ENCODE data around the gene HTT.

The HTT gene

DNA sequence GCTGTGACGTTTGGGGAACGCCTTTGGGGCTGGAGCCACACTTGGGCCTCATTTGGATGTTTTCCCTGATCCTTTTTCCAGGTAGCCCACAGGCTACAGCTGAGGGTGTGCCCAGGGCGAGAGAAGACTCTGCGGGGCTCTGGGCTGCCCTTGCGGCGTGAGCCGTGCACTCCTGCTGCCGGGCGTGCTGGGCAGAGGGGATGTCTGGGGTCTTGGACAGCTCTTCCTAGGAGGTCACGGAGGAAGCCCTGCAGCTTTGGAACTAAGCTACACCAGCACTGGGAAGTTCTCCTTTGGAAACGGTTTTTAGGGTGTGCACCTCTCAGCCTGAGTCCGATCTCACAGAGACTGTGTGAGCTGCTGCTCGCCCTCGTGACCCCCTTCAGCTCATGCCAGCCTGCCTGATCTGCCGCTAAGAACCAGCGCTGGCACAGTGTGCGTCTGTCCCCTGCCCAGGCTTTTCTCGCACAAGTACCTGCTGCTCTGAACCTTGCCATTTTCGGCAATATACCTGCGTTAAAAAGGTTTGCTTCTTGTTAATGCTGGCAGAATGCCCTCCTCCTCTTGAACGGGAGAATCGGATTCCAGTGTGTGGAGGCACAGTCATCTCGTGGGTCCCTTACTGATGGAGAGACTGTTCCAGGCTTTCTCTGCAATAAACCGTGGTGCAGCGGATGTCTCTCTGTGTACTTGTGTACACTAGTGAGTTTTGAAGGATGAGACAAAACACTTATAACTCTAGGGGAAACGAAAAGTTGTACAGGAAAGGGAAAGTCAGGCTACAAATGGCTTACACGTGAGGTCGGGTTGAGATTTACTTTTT, 188.8 kb downstream of the HTT start:
- DNase-seq (ENCODE audit: low read depth) = no peak

DNA sequence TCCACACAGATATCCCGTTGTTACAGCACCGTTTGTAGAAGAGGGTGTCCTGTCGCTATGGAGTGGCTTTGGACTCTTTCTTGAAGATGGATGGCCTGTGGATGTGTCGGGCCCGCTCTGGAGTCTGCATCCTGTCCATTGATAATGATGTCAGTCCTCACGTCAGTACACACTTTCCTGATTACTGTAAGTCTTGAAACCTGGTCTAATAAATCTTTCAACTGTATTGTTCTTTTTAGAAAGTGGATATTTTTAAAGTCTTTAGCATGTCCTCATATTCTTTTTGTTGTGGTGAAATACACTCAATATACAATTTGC, 189.4 kb downstream of the HTT start:
- DNase-seq (ENCODE audit: low read depth) = no peak

DNA sequence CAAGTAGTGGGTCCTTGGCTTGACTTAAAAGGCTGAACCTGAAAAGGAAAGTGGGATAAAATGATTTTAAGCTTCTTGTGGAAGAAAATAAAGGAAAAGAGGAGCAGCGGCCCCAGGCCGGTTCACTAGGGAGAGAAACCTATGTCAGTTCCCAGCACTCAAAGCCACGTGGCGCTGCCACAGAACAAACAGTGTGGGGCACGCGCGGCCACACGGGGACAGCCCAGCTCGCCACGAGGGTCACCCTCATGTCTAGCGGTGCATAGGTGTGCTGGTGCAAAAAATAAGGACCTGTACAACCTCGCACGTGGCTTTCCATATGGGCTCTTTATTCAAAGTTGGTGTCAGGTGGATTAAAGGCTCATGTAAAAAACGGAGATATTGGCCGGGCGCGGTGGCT, 191.6 kb downstream of the HTT start:
- no peak for DNase-seq (ENCODE audit: low read depth)

DNA sequence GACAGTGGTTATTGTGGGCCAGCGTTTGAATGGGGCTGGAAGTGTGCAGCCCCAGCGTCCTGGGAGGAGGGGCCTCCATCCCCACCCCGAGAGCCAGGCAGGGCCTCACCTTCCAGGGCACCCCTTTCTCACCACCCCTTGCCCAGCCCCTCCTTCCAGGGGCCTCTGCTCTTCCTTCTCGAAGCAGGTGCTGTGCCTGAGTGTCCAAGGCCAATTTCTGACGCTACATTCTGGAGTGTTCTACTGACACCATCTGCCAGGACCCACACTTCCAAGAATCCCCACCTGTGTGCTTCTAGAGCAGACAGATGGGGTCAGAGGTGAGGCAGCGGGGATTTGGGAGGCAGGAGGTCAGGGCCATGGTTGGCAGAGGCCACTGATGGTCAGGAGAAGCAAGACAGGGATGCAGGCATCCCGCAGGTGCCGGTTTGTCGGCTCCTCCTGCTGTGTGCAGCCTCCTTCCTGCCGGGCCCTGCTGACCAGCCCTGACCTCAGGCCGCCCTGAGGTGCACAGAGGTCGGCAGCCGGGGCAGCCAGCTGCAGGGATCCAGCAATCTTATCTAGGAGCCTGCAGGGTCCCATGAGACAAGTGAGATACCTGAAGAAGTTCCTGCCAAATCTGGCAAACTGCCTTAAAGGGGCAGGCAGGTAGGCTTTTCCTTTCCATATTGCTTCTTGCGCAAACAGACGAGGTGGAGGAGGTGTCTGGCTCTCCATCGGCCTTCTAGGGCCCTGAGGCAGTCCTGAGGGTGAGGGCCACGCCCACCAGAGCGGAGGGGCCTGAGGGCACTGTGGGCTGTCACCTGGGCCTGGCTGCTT, 193.3 kb downstream of the HTT start:
- DNase-seq (ENCODE audit: low read depth) = no peak

DNA sequence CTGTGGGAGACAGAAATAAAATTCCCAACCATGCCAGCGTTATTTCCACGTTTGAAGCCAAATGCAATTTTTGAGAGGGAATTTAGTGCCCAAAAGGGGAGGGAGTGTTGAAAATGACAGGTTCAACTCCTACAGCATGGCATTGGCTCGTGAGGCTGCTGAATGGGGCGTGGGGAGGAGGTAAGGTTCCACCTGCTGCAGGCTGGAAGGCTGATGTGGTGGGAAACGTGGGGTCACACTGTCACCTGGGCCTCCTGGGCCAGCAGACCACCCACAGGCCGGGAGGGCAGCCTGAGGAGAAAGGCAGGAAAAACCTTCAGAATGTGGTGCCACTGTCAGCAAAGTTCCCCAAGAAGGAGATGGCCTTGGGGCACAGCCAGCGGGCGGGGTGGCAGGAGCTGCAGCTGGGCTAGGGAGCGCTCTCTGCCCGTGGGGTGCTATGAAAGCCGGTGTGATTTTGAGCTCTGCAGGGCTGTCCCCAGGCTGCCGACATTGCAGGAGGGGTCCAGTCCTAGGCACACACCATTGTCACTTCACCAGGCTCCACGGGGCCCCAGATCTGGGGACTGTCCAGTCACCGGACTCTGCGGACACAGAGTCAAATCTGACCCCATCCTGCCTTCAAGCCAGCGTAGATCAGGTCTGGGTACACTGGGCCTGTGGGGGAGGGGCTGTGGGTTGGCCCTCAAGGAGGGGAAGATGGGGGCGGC, 194.1 kb downstream of the HTT start:
- DNase-seq (ENCODE audit: low read depth) = no peak

DNA sequence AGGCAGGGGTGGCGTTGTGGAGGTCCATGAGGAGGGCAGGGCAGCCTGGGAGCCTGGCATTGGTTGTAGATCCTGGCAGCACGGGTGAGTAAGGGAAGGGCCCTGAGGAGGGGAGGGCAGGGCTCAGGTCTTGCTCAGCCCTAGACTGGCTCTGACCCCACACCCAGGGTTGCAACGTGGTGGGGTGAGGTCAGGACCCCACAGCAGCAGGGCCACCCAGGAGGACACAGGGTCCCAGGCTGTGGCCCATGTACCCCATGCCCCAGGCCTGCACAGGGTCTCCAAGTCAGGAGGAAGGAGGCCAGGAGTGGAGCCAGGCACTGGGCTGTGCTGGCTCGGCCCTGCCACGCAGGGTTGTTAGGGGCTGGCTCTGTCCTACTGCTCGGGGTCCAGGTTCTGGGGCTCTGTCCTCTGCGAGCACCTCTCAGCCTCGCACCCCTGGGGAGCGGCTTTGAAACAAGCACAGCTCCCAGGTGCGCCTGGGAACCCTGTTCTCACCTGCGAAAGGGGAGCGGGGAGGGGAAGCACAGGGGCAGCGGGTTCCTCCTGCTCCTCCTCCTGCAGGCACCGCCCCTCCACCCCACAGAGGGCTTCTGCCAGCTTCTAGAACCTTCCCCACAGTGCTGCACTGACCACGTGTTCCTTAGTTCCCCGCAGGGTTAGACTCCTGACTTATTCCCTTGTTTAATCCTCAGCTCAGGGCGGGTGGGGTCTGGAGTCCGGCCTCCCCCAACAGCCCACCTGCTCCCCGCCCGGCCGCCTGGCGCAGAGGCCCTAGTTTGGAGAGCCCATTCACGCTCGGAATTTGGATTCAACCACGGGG, 194.8 kb downstream of the HTT start:
- no peak for DNase-seq (ENCODE audit: low read depth)

DNA sequence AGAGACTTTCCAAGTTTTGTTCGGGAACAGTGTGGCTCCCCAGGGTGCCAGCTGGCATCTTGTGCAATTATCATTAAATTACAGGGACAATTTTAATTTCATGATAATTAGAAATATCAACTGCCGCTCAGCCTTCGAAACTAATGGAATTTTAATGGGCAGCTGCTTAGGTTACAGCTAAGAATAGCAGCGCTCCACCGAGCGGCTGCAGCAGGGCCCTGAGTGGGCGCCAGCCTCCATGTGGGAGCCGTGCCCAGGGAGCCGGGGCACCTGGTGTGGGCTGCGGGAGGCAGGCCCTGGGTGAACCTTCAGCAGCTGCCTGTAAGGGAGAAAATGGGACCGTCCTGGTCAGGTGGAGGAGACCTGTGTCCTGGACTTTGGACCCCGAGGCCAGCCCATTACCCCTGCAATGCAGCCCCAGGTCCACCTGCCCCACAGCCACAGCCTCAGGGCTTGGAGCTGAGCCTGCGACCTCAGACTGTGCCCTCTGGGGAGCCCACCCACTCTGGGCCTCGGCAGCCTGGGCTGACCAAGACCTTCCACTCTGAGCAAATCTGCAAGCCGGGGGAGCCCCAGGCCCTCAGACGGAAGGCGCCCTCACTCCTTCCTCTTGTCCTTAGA, 195.6 kb downstream of the HTT start:
- no peak for DNase-seq (ENCODE audit: low read depth)

DNA sequence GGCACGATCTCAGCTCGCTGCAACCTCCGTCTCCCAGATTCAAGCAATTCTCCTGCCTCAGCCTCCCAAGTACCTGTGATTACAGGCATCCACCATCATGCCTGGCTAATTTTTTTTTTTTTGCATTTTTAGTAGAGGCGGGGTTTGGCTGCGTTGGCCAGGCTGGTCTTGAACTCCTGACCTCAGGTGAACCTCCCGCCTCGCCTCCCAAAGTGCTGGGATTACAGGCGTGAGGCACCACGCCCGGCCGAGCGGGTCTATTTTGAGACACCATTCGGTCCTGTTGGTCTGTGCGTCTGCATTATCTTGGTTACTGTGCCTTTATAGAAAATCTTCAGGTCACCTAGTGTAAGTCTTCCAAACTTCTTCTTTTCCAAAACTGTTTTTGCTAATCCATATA, 196.7 kb downstream of the HTT start:
- DNase-seq (ENCODE audit: low read depth) = no peak

DNA sequence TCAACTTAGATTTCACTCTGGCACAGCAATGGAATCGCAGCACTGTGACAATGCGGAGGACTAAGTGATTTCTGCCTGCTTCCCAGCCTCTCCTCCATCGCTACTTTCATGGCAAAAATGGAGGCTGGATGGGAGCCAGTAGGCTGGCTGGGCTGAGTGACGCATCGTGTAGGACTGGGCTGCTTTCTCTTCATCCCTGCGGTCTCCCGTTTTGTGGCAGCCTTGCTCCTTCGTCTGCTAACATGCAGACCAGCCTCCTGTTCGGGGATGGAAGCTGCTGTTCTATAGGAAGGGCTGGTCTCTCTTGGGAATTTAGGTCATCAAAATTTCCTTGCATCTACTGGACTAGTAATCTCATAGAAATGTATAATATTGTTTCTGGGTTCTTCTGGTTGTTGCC, 202.5 kb downstream of the HTT start:
- peak; percentile 17 for DNase-seq (ENCODE audit: low read depth)

DNA sequence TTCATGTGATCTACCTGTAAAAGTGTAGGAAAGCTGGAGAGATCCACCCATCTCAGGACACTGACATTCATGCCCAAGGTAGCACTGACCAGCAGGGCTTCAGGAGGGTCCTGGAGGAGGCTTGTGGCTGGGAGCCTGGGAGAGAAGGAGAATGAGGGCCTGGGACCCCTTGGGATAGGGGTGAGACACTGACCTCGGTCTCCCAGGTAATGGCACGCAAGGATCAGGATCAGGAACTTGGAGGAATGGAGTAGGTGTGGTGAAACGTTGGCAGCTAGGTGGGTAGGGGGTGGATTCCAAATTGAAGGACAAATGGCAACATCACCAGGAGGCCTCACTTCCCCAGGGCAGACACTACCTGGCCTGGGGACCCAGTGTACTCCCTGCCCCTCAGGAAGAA, 206.0 kb downstream of the HTT start:
- DNase-seq (ENCODE audit: low read depth) = no peak

DNA sequence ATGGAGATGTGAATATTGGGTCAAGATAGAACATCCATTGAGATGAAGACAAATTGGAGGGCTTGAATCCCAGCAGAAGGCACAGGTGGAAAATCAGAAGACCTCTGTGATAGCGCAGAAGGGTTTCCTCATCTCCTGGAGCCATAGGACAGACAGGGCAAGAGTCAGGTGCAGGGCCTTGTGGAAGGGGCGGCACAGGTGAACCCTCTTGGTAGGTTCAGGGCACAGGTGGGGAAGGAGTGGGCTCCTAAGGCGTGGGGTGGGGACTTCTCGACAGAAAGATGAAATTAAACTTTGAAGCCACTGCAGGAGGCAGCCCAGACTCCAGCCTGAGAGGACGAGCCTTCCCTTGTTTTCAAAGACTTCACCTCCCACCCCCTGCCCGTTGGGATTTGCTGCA, 209.0 kb downstream of the HTT start:
- no peak for DNase-seq (ENCODE audit: low read depth)

DNA sequence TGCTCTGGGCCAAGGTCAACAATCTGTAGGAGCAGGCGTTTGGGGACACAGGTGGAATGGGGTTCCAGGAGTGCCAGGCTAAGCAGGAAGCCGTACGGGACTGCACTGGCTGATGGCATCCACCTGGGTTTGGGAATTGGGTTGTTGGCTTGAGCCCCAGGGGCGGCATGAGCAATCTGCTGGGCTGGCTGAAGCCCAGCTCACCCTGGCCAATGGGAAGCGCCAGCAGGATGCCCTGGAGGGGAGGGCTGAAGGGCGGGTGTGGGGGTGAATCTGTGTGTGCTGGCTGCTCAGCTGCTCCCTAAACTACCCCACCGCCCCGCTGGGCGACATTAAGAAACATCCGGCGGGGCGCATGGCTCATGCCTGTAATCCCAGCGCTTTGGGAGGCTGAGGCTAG, 209.4 kb downstream of the HTT start:
- no peak for DNase-seq (ENCODE audit: low read depth)

DNA sequence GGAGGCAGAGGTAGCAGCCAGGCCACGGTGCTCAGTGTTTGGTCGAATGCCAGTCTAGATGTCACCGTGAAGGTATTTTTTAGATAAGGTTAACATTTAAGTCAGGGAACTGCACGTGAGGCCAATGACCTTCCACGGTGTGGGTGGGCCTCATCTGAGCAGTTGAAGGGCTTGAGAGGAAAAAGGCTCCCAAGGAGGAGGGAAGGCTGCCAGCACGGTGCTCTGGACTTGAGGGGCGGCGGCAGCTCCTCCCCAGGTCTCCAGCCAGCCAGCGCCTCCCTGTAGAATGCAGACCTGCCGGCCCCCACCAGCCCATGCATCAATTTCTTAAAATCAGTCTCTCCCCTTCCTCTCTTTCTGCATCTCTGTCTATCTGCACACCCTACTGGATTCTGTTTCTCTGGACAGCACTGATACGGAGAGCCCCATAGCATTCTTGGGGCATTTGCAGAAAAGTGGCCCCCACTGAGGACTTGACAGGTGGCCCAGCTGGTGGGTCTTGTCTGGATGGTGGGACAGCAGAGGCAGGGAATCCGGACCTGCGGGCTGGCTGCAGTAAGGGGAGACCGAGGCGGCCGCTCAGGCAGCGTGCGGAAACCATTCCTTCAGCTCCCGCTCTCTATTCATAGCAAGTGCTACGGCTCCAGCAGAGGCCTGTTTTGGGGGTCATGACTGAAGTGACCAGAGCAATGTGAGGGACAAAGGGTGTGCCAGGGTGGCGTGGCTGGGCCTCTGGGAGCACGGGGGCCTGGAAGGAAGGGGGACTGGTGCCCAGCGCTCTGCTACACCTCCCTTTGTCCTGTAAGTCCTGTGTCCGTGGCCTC, 210.5 kb downstream of the HTT start:
- DNase-seq (ENCODE audit: low read depth) = no peak

DNA sequence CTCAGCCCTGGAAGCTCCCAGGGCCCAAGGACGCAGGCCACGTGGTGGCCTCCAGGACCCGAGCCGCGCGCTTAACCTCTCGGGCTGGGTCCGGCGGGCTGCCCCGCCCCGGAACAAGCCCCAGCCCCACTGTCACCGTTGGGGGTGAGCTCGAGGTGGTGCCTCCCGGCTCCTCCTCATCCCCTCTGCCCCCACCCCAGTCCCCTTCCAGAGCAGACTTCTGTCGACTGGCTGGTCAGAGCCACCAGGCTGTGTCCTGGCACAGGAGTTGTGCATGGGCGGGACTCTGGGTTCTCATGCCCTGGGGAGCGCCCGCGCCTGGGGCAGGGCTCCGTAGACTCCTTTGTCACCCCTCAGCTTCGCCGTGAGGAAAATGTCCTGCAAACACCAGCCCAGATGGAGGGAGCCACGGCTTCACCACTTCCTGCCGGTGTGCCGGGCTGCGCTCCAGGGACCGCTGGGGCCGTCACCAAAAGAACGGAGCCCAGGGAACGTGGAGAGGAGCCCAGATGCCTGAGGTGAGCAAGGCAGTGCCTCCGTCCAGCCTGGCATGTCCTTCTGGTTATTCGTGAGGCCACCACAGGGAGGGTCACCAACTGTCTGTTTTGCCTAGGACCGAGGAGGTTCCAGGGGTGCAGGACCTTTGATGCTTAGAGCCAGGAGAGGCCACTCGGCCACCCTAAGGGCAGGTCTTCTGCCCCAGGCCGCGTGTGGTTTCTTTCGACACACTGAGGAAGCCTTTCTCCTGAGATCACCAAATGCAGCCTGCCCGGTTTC, 211.3 kb downstream of the HTT start:
- peak; percentile 72 for DNase-seq (ENCODE audit: low read depth)

DNA sequence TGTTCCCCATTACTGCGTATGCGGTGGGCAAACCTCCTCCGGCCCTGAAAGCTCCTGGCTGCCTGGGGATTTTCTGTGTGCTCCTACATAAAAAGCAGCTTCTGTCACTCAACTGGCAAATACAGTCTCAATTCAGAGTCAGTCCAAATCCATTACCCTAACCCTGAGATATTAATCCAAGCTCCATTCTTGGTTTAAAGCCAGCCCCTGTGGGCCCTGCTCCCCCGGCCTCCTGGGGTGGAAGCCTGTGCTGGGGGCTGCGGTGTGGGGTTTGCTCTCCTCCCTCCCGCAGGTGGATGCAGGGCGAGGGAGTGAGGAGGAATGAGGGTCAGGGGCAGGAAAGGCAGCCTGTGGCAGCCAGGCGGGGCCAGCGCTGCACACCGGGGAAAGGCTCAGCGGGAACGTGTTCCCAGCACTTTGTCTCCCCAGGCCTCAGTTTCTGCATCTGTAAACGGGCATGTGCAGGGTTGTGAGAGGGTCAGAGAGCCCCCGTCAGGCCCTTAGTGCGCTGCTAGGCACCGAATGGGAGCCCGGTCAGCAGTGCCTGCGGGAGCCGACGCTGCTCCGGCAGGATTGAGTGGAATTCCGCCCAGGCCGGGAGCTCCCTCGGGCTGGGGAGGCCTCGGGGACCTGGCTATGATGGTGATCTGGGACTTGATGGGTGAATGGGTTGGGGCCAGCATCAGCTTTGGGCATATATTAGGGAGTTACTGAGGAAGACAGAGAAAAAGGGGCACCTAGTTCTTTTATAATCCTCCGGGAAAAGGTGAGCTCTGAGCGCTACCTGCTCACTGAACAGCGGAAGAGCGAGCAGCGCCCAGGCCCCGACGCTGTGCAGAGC, 212.1 kb downstream of the HTT start:
- no peak for DNase-seq (ENCODE audit: low read depth)

DNA sequence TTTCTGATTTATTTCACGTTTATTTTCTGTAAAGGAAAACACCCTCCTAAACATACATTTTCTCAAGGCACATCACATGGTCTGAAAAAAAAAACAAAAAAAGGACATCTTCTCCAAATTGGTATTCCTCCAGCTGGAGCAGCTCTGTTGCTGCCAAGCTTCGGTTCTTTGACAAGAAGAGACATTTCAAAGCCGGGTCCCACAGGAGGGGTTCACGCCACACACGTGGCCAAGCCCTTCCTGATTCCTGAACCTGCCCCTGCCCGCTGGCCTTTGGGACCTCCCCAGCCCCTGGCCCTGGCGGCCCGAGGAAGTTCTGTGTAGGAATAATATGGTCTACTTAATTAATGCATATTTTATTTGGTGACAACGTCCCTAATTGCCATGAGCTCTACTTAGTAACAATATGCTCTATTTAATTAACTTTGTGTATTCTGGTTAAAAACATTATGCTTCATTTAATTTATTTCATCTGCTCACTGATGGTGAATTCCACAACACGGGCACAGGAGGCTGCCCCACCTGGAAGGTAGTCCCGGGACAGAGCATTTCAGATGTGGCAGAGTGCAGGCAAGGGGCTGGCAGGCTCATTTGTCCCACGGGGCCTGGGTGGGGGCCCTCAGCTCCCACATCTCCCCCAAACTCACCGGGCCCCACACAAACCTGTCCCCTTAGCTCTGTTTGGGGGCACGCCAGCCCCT, 212.9 kb downstream of the HTT start:
- no peak for DNase-seq (ENCODE audit: low read depth)

DNA sequence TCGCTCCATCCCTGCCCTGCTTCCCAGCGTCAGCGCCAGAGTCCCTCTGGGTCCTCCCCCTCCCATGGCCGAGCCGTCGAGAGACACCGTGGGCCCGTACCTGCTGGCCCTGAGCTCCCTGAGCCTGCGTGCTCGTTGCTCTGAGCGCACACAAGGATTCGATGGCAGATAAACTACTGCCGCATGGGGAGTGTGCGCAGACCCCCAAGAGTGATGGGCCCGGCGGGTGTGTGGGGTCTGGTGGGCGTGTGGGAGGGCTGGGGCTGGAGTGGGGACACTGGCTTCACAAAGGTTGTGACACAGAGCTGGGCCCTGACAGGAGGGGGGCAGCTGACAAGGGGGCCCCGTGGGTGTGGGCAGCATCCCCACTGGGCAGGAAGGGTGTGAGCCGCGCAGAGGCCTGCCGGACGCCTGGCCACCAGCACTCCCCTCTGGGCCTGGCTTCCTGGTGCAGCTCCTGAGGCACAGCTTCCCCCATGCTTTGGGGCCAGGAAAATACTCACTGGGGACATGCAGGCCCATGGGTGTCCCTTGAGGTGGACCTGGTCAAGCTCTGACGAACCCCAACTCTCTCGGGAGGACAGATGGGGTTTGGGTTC, 213.6 kb downstream of the HTT start:
- no peak for DNase-seq (ENCODE audit: low read depth)

DNA sequence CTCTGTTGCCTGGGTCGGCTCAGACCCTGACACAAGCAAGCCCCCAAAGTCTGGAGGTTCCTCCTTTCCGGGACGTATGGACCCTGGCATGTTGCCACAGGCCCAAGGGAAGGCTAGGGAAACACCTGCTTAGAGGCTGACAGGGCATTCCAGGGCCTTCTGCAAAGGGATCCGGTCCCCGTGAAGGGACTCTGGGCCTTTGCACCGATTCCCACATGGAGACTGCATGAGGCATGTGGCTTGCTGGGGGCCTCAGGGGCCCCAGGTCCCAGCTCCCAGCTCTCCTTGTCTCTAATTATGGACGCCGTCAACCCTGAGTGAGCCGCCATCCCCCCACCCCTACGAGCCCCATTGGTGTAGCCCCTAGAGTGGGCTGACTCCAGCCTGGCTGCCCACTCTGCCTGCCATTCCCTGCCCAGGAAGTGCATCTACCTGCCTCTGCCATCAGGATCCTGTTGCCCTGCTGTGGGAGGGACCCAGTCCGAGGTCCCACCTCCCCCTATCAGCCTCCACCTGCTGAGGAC, 214.2 kb downstream of the HTT start:
- no peak for DNase-seq (ENCODE audit: low read depth)
